Measurements from ENCODE around the gene ERFL.

DNA sequence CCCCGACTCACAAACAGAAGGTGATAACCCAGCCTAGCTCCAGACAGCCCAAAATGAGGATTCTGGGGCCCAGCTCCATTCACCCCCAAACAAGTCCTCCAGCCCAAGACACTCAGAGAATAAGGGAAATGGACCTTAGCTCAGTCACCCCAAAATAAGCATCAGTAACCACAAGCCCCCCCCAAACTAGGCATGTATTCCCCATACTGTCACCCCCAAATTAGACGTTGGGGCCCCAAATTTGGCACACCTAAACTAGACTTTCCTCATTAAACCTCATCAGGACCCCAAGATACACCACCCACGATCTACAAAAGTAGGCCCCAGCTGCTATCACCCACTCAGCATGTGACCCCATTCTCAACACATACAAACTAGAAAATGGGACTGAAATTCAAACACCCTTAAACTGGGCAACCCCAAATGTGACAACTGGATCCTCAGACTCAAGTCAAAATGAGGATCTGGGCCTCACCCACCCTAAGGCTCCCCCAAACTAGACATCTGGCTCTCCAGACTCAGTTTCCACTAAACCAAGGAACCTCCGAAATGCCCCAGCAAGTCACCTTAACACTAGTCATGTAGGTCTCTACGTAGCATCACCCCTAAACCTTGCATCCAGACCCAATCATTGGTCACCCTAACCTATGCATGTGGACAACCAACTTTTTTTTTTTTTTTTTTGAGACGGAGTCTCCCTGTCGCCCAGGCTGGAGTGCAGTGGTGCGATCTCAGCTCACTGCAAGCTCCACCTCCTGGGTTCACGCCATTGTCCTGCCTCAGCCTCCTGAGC is 13.4 kb upstream of the ERFL start:
- no peak for TF ChIP-seq CTCF (conservative IDR thresholded peaks at IDR 0.05)
- no peak for TF ChIP-seq ZFX (IDR thresholded peaks at IDR 0.05)
